Osteoblast (primary cell): Measurements from ENCODE around the gene AXIN1. TPM values are rescaled to one million over a fixed set of nuclear protein-coding genes. Genes with fewer than 3 reads are reported as not detected.

Source experiments
- DNase-seq: peaks from one replicate; pipeline ENCODE4 v3.0.0; 2011; ENCODE audit warnings: low spot score, mixed read lengths; ENCODE audit not compliant: insufficient read length; ENCODE audit errors: missing footprints
- H2AFZ ChIP-seq: 2 replicates; pipeline ENCODE4 v1.6.0; 2011; ENCODE audit warnings: mild to moderate bottlenecking, low read length
- H3K27ac ChIP-seq: 2 replicates; pipeline ENCODE4 v1.5.1; 2011; ENCODE audit warnings: mild to moderate bottlenecking, low read depth, low read length, moderate library complexity
- H3K27me3 ChIP-seq: 2 replicates; pipeline ENCODE4 v1.6.0; 2012; ENCODE audit warnings: mild to moderate bottlenecking, control low read depth, inconsistent platforms, low read length, moderate library complexity; ENCODE audit not compliant: insufficient read depth
- H3K36me3 ChIP-seq: 2 replicates; pipeline ENCODE4 v1.5.1; 2011; ENCODE audit warnings: mild to moderate bottlenecking, low read length, control low read depth, moderate library complexity; ENCODE audit not compliant: insufficient read depth
- H3K4me1 ChIP-seq: 2 replicates; pipeline ENCODE4 v1.5.1; 2011; ENCODE audit warnings: mild to moderate bottlenecking, low read length, control low read depth, moderate library complexity; ENCODE audit not compliant: insufficient read depth
- H3K4me2 ChIP-seq: 2 replicates; pipeline ENCODE4 v1.6.0; 2011; ENCODE audit warnings: mild to moderate bottlenecking, low read length; ENCODE audit not compliant: insufficient read depth
- H3K4me3 ChIP-seq: fragments of 200-600 bp; sonication (generic); 3 replicates; pipeline ENCODE4 v1.5.1; 2012; ENCODE audit warnings: mild to moderate bottlenecking, low read length, inconsistent platforms; ENCODE audit not compliant: insufficient read depth
- H3K79me2 ChIP-seq: 2 replicates; pipeline ENCODE4 v1.6.0; 2012; ENCODE audit warnings: mild to moderate bottlenecking, low read length, control low read depth, inconsistent platforms; ENCODE audit not compliant: insufficient read depth
- H3K9me3 ChIP-seq: 2 replicates; pipeline ENCODE4 v1.5.1; 2011; ENCODE audit warnings: low read depth, low read length, control low read depth
- H4K20me1 ChIP-seq: 2 replicates; pipeline ENCODE4 v1.6.0; 2012; ENCODE audit warnings: mild to moderate bottlenecking, low read length, control low read depth; ENCODE audit not compliant: insufficient read depth
- total RNA-seq: library from RNA; depleted of rRNA; stranded (reverse); fragments of >200 nt; gene quantifications from 2 replicates; pipeline ENCODE4 v1.2.3, GENCODE V29; 2012
- TF ChIP-seq, protein P1 (sequence below): IDR thresholded peaks from 2 replicates; pipeline ENCODE4 v1.5.1; 2011; ENCODE audit warnings: mild to moderate bottlenecking, low read depth, low read length, moderate library complexity; ENCODE audit errors: extremely low read depth

Gene AXIN1
- total RNA-seq, 1 donor: 21.7 TPM

GRCh38 chr16:263182-263774, 89.2 kb downstream of the AXIN1 start:
- H3K9me3 ChIP-seq: no peaks in the 10 kb centered on the region
- no peak overlapping the region for H2AFZ ChIP-seq
- DNase-seq: peak; percentile 68
- no peak overlapping the region for H3K4me2 ChIP-seq
- no peaks in the 10 kb centered on the region for H3K79me2 ChIP-seq
- H3K4me3 ChIP-seq: no peak overlapping the region
- H3K4me1 ChIP-seq: no peaks in the 10 kb centered on the region
- peaks cover 8% of the 10 kb centered on the region for H3K36me3 ChIP-seq
- TF ChIP-seq, protein P1, sequence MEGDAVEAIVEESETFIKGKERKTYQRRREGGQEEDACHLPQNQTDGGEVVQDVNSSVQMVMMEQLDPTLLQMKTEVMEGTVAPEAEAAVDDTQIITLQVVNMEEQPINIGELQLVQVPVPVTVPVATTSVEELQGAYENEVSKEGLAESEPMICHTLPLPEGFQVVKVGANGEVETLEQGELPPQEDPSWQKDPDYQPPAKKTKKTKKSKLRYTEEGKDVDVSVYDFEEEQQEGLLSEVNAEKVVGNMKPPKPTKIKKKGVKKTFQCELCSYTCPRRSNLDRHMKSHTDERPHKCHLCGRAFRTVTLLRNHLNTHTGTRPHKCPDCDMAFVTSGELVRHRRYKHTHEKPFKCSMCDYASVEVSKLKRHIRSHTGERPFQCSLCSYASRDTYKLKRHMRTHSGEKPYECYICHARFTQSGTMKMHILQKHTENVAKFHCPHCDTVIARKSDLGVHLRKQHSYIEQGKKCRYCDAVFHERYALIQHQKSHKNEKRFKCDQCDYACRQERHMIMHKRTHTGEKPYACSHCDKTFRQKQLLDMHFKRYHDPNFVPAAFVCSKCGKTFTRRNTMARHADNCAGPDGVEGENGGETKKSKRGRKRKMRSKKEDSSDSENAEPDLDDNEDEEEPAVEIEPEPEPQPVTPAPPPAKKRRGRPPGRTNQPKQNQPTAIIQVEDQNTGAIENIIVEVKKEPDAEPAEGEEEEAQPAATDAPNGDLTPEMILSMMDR: no peak
- H3K27ac ChIP-seq: no peak overlapping the region
- peaks cover 4% of the 10 kb centered on the region for H4K20me1 ChIP-seq
- no peaks in the 10 kb centered on the region for H3K27me3 ChIP-seq

GRCh38 chr16:262121-262745, 90.3 kb downstream of the AXIN1 start:
- H3K9me3 ChIP-seq: no peaks in the 10 kb centered on the region
- H3K27ac ChIP-seq: no peak overlapping the region
- H3K36me3 ChIP-seq: peaks cover 8% of the 10 kb centered on the region
- no peaks in the 10 kb centered on the region for H3K79me2 ChIP-seq
- TF ChIP-seq, protein P1: no peak
- DNase-seq: peak; percentile 57
- no peak overlapping the region for H2AFZ ChIP-seq
- no peaks in the 10 kb centered on the region for H3K4me1 ChIP-seq
- H3K27me3 ChIP-seq: no peaks in the 10 kb centered on the region
- no peak overlapping the region for H3K4me2 ChIP-seq
- peaks cover 4% of the 10 kb centered on the region for H4K20me1 ChIP-seq
- H3K4me3 ChIP-seq: no peak overlapping the region

GRCh38 chr16:261031-261691, 91.4 kb downstream of the AXIN1 start:
- H3K79me2 ChIP-seq: no peaks in the 10 kb centered on the region
- no peaks in the 10 kb centered on the region for H3K4me1 ChIP-seq
- peaks cover 8% of the 10 kb centered on the region for H3K36me3 ChIP-seq
- H3K4me2 ChIP-seq: no peak overlapping the region
- H3K27ac ChIP-seq: no peak overlapping the region
- peak; percentile 65 for DNase-seq
- TF ChIP-seq, protein P1: no peak
- H3K9me3 ChIP-seq: no peaks in the 10 kb centered on the region
- H3K4me3 ChIP-seq: no peak overlapping the region
- no peak overlapping the region for H2AFZ ChIP-seq
- H3K27me3 ChIP-seq: no peaks in the 10 kb centered on the region
- H4K20me1 ChIP-seq: no peaks in the 10 kb centered on the region

GRCh38 chr16:260326-260725, 92.2 kb downstream of the AXIN1 start:
- Histone ChIP-seq H3K27me3 (no peaks in the 10 kb centered on the region), H4K20me1 (no peaks in the 10 kb centered on the region), H2AFZ (no peak overlapping the region), H3K4me3 (no peak overlapping the region), H3K4me2 (no peak overlapping the region), H3K36me3 (peaks cover 11% of the 10 kb centered on the region), H3K9me3 (no peaks in the 10 kb centered on the region), H3K4me1 (no peaks in the 10 kb centered on the region), H3K79me2 (no peaks in the 10 kb centered on the region), H3K27ac (no peak overlapping the region)
- TF ChIP-seq, protein P1: no peak
- DNase-seq: peak; percentile 68
